ENCODE measurements around the gene NISCH.

- TF ChIP-seq CTCF (conservative IDR thresholded peaks at IDR 0.05; ENCODE audit: low read depth in 2 of 2) (no peak), EZH2 (IDR thresholded peaks at IDR 0.05; ENCODE audit: low read depth, unreplicated experiment) (no peak), POLR2AphosphoS5 (IDR thresholded peaks at IDR 0.05; ENCODE audit: low read depth) (no peak), CREB1 (CRISPR knock-in tag; IDR thresholded peaks at IDR 0.05; ENCODE audit: low read depth) (no peak), EZH2phosphoT487 (IDR thresholded peaks at IDR 0.05; ENCODE audit: unreplicated experiment) (no peak), ZNF331 (CRISPR knock-in tag; IDR thresholded peaks at IDR 0.05; ENCODE audit: low read depth) (no peak)
Measured at GRCh38 chr3:52454938-52455282, 494 bp upstream of the NISCH start.

Data from GM23338 (cell line).